AG04449 (cell line): Measurements from ENCODE around the gene RBM12.

ENCODE experiments used
- CTCF ChIA-PET: fragments of 350-600 bp; formaldehyde crosslinking; extraction: SDS; loops from one replicate; lab custom pipeline; 2021; ENCODE audit warnings: antibody characterized with exemption; lab: Yijun Ruan, JAX
- POLR2A ChIA-PET: fragments of 400-600, 350-600 bp; formaldehyde crosslinking; extraction: SDS; loops from one replicate; lab custom pipeline; 2020; ENCODE audit warnings: antibody characterized with exemption, inconsistent platforms; lab: Yijun Ruan, JAX
- DNase-seq: peaks from one replicate; pipeline ENCODE4 v3.0.0-alpha.2; 2010; ENCODE audit warnings: low read depth, low spot score
- H3K4me3 ChIP-seq: 2 replicates; pipeline ENCODE4 v1.5.1; 2011; ENCODE audit warnings: low read depth, mild to moderate bottlenecking, control low read depth, low read length
- CTCF ChIP-seq: IDR thresholded peaks from one replicate; pipeline ENCODE4 v1.5.1; 2011; ENCODE audit warnings: mild to moderate bottlenecking, moderate library complexity, low read length, control low read depth, inconsistent platforms; ENCODE audit not compliant: insufficient read depth; ENCODE audit errors: missing control alignments

RBM12 gene

GRCh38 chr20:35669221-35669620 lies 4.5 kb upstream of the RBM12 start:
- no peak for DNase-seq
- no peak for TF ChIP-seq CTCF
- ChIA-PET POLR2A (interaction anchor here (0.7 kb wide), 1 partner anchor 73 kb away, joined by 3 read pairs; the partner anchor contains the start of gene RBM39), CTCF (interaction anchor here (1.6 kb wide), 1 partner anchor 50 kb away, joined by 3 read pairs; no protein-coding TSS in a partner anchor)
- H3K4me3 ChIP-seq: no peak overlapping the region

GRCh38 chr20:35665949-35666288 lies 1.2 kb upstream of the RBM12 start:
- POLR2A ChIA-PET: interaction anchor here (0.7 kb wide), 1 partner anchor 48 kb away, joined by 7 read pairs; no protein-coding TSS in a partner anchor
- CTCF ChIA-PET: interaction anchor here (1.2 to 1.3 kb wide), 2 partner anchors 10 to 12 kb away, joined by 4 to 7 read pairs; no protein-coding TSS in a partner anchor
- no peak for TF ChIP-seq CTCF
- DNase-seq: no peak
- no peak overlapping the region for H3K4me3 ChIP-seq

- ChIA-PET CTCF (interaction anchor here (0.7 to 1.9 kb wide), 6 partner anchors 9 to 259 kb away, joined by 3 to 6 read pairs (median 3); no protein-coding TSS in a partner anchor), POLR2A (interaction anchor here (0.7 to 1.4 kb wide), 3 partner anchors 45 to 220 kb away, joined by 3 to 8 read pairs (median 3); no protein-coding TSS in a partner anchor)
- no peak for TF ChIP-seq CTCF
- H3K4me3 ChIP-seq: peak overlapping the region; percentile 99
- no peak for DNase-seq
Measured at GRCh38 chr20:35663516-35664465, 909 bp downstream of the RBM12 start.

- POLR2A ChIA-PET: no interaction called here
Measured at GRCh38 chr20:35662551-35662950, 2.1 kb downstream of the RBM12 start.

GRCh38 chr20:35661908-35662307 lies 2.8 kb downstream of the RBM12 start:
- ChIA-PET POLR2A (no interaction called here), CTCF (interaction anchor here (1.2 kb wide), 1 partner anchor 198 kb away, joined by 3 read pairs; no protein-coding TSS in a partner anchor)
- no peak for TF ChIP-seq CTCF
- DNase-seq: no peak
- H3K4me3 ChIP-seq: peak overlapping the region; percentile 99

More at GRCh38 chr20:35662551-35662950, 2.1 kb downstream of the RBM12 start:
- CTCF ChIA-PET: interaction anchor here (0.8 kb wide), 1 partner anchor 44 kb away, joined by 3 read pairs; no protein-coding TSS in a partner anchor
- H3K4me3 ChIP-seq: peak overlapping the region; percentile 99
- no peak for TF ChIP-seq CTCF
- DNase-seq: no peak

- TF ChIP-seq CTCF: no peak
- POLR2A ChIA-PET: no interaction called here
- no peak overlapping the region for H3K4me3 ChIP-seq
- CTCF ChIA-PET: interaction anchor here (1.2 kb wide), 2 partner anchors 197 to 331 kb away, joined by 3 to 4 read pairs; no protein-coding TSS in a partner anchor
- no peak for DNase-seq
Measured at GRCh38 chr20:35661053-35661452, 3.6 kb downstream of the RBM12 start.
